OCI-LY3 (cell line): ENCODE data around the gene ERBB4.

Source experiments
- H2AFZ ChIP-seq: fragments of 200-600, 300-600 bp; shearing (Covaris generic); 2 replicates; pipeline ENCODE4 v1.6.0; 2014; ENCODE audit warnings: antibody characterized with exemption, low read depth, low read length
- H3K27ac ChIP-seq: fragments of 200-600, 300-600 bp; sonication (generic); 2 replicates; pipeline ENCODE4 v1.5.1; 2014; ENCODE audit warnings: mild to moderate bottlenecking, low read length, moderate library complexity, mixed read lengths
- H3K27me3 ChIP-seq: fragments of 200-600, 300-600 bp; sonication (generic); 2 replicates; pipeline ENCODE4 v1.6.1; 2014; ENCODE audit warnings: low read depth, low read length, mixed read lengths
- H3K36me3 ChIP-seq: fragments of 200-600, 300-600 bp; sonication (generic); replicated peaks from 2 replicates; pipeline ENCODE3; 2014; ENCODE audit warnings: low read depth, low read length, mixed read lengths
- H3K4me1 ChIP-seq: fragments of 300-600, 200-600 bp; sonication (generic); 2 replicates; pipeline ENCODE4 v1.6.1; 2014; ENCODE audit warnings: low read length, mixed read lengths
- H3K4me2 ChIP-seq: fragments of 200-600, 300-600 bp; sonication (generic); 2 replicates; pipeline ENCODE4 v1.6.1; 2014; ENCODE audit warnings: low read length, mixed read lengths
- H3K4me3 ChIP-seq: fragments of 300-600, 200-600 bp; sonication (generic); 2 replicates; pipeline ENCODE4 v1.5.1; 2014; ENCODE audit warnings: antibody characterized with exemption, mild to moderate bottlenecking, low read length, moderate library complexity
- H3K79me2 ChIP-seq: fragments of 300-600, 200-600 bp; shearing (Covaris generic); 2 replicates; pipeline ENCODE4 v1.6.1; 2014; ENCODE audit warnings: mild to moderate bottlenecking, low read length, mixed read lengths
- H3K9ac ChIP-seq: fragments of 300-600, 200-600 bp; shearing (Covaris generic); 2 replicates; pipeline ENCODE4 v1.6.0; 2014; ENCODE audit warnings: mild to moderate bottlenecking, low read length, moderate library complexity
- H3K9me3 ChIP-seq: fragments of 200-600, 300-600 bp; shearing (Covaris generic); 2 replicates; pipeline ENCODE4 v1.6.1; 2014; ENCODE audit warnings: low read length, mixed read lengths; ENCODE audit not compliant: insufficient read depth
- H4K20me1 ChIP-seq: fragments of 200-600, 300-600 bp; sonication (generic); 2 replicates; pipeline ENCODE4 v1.6.1; 2016; ENCODE audit warnings: low read length, mixed read lengths; ENCODE audit not compliant: insufficient read depth
- EZH2phosphoT487 ChIP-seq: fragments of 200-600 bp; shearing (Covaris generic); IDR thresholded peaks from 2 replicates; pipeline ENCODE4 v1.6.1; 2018; ENCODE audit warnings: antibody characterized with exemption, mixed run types, low read depth
- TF ChIP-seq, protein P1 (sequence below): fragments of 200-600, 300-600 bp; sonication (generic); IDR thresholded peaks from 2 replicates; pipeline ENCODE4 v1.5.1; 2014; ENCODE audit warnings: antibody characterized with exemption, low read length, low read depth

ERBB4 gene

GRCh38 chr2:211413746-211414145 is 1124.9 kb downstream of the ERBB4 start:
- Histone ChIP-seq H3K4me1 (no peaks in the 10 kb centered on the region), H4K20me1 (no peaks in the 10 kb centered on the region), H3K9me3 (no peaks in the 10 kb centered on the region), H3K27me3 (no peaks in the 10 kb centered on the region), H3K79me2 (no peaks in the 10 kb centered on the region), H2AFZ (no peak overlapping the region), H3K9ac (no peak overlapping the region), H3K4me2 (no peak overlapping the region), H3K36me3 (no peaks in the 10 kb centered on the region), H3K27ac (no peak overlapping the region), H3K4me3 (no peak overlapping the region)
- no peak for TF ChIP-seq EZH2phosphoT487
- TF ChIP-seq, protein P1, sequence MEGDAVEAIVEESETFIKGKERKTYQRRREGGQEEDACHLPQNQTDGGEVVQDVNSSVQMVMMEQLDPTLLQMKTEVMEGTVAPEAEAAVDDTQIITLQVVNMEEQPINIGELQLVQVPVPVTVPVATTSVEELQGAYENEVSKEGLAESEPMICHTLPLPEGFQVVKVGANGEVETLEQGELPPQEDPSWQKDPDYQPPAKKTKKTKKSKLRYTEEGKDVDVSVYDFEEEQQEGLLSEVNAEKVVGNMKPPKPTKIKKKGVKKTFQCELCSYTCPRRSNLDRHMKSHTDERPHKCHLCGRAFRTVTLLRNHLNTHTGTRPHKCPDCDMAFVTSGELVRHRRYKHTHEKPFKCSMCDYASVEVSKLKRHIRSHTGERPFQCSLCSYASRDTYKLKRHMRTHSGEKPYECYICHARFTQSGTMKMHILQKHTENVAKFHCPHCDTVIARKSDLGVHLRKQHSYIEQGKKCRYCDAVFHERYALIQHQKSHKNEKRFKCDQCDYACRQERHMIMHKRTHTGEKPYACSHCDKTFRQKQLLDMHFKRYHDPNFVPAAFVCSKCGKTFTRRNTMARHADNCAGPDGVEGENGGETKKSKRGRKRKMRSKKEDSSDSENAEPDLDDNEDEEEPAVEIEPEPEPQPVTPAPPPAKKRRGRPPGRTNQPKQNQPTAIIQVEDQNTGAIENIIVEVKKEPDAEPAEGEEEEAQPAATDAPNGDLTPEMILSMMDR = no peak

- H3K4me1 ChIP-seq = no peaks in the 10 kb centered on the region
- H3K9me3 ChIP-seq = no peaks in the 10 kb centered on the region
- H3K27ac ChIP-seq = no peak overlapping the region
- no peak overlapping the region for H3K4me2 ChIP-seq
- H3K36me3 ChIP-seq = no peaks in the 10 kb centered on the region
- TF ChIP-seq, protein P1 = no peak
- no peak for TF ChIP-seq EZH2phosphoT487
- no peak overlapping the region for H3K9ac ChIP-seq
- no peaks in the 10 kb centered on the region for H3K79me2 ChIP-seq
- H4K20me1 ChIP-seq = no peaks in the 10 kb centered on the region
- H2AFZ ChIP-seq = no peak overlapping the region
- no peaks in the 10 kb centered on the region for H3K27me3 ChIP-seq
- H3K4me3 ChIP-seq = no peak overlapping the region
These were observed 1130.1 kb downstream of the ERBB4 start for GRCh38 chr2:211408483-211408891.

DNA sequence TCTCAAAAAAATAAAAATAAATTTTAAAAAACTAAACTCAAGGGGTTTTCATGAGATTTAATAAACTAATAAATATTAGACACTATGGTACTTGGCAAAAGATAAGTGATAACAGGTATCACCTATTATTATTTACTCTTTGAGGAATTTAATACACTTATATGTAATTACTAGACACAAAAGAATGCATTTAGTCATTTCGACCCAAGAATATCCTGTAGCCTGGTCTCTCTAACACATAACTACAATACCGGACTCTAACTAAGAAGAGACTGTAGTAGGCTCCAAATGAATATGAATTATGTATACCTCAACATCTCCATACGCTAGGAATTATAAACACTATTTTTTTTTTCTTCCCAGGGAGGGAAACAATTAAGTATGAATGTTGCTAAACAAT is 1131.5 kb downstream of the ERBB4 start:
- TF ChIP-seq, protein P1 = no peak
- no peak for TF ChIP-seq EZH2phosphoT487
- no peaks in the 10 kb centered on the region for H4K20me1 ChIP-seq
- no peaks in the 10 kb centered on the region for H3K79me2 ChIP-seq
- no peak overlapping the region for H3K4me2 ChIP-seq
- H2AFZ ChIP-seq = no peak overlapping the region
- no peaks in the 10 kb centered on the region for H3K36me3 ChIP-seq
- no peaks in the 10 kb centered on the region for H3K27me3 ChIP-seq
- H3K27ac ChIP-seq = no peak overlapping the region
- no peak overlapping the region for H3K4me3 ChIP-seq
- H3K9me3 ChIP-seq = no peaks in the 10 kb centered on the region
- H3K4me1 ChIP-seq = no peaks in the 10 kb centered on the region
- H3K9ac ChIP-seq = no peak overlapping the region

DNA sequence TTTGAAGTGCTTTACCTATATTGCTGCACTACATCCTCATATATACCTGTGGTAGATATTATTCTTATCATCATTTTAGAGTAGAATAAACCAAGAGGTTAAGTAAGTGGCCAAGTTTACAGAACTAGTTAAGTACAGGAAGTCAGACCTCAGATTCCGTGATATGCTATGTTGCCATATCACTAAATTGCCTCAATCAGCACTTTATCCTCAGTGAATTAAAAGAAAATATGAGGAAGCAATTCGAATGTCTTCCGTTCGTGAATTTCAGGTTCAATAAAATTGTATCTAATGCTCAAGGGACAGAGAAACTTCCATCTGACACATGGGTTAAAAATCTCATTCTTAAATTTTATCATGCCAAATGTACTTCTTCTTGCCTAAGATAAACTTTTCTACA is 1133.6 kb downstream of the ERBB4 start:
- Histone ChIP-seq H3K4me3 (no peak overlapping the region), H3K9ac (no peak overlapping the region), H3K9me3 (no peaks in the 10 kb centered on the region), H3K27me3 (no peaks in the 10 kb centered on the region), H4K20me1 (no peaks in the 10 kb centered on the region), H3K4me1 (no peaks in the 10 kb centered on the region), H3K79me2 (no peaks in the 10 kb centered on the region), H3K4me2 (no peak overlapping the region), H3K36me3 (no peaks in the 10 kb centered on the region), H3K27ac (no peak overlapping the region), H2AFZ (no peak overlapping the region)
- TF ChIP-seq, protein P1 = no peak
- TF ChIP-seq EZH2phosphoT487 = no peak
